ENCODE data around the gene AFDN.

The AFDN gene

DNA sequence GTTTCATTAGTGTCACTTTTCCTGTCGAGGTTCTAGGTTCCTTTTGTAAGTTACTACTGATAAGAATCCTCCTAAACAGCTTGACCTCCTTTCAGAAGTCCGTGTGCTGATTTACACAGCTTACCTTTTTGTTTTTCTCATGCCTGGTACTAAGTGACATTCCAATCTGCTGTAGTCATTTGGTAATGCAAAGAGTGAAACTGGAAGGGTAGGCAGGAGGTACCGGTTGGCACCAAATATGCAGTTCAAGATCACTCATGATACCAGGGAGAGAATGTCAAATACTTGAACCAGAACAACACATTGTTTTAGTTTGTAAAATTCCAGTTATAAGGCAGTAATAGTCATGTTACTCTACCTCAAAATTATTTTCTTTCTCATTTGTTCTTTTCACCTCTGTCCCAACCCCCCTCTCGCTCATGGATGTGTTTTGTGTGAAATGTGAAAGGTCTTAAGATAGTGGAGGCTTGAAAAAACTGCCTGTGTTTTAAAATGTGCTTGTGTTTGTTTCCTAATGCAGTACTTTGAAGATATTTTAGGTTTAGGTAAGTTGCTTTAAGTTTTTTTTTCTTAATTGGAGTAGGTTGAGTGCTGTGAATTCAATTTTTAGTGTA is 23.2 kb downstream of the AFDN start:
- Histone ChIP-seq H4K20me1 (ENCODE audit: insufficient read depth) (no peaks in the 10 kb centered on the region), H3K4me1 (ENCODE audit: low read depth, poor library complexity, severe bottlenecking) (peaks cover 64% of the 10 kb centered on the region), H3K27me3 (ENCODE audit: insufficient read depth, low read depth) (no peaks in the 10 kb centered on the region), H2AFZ (ENCODE audit: low read depth) (no peak overlapping the region), H3K27ac (peak overlapping the region; percentile 73; the same call in 1 of the 2 replicates), H3K9ac (peak overlapping the region; percentile 33; the same call in 1 of the 2 replicates), H3K4me2 (peak overlapping the region; percentile 65), H3K36me3 (ENCODE audit: insufficient read depth) (no peaks in the 10 kb centered on the region), H3K79me2 (ENCODE audit: insufficient read depth, low read depth) (peaks cover 57% of the 10 kb centered on the region), H3K4me3 (IDR thresholded peaks at IDR 0.05; ENCODE audit: insufficient read depth, low read depth, low read length) (no peak overlapping the region)
- TF ChIP-seq, protein P1, sequence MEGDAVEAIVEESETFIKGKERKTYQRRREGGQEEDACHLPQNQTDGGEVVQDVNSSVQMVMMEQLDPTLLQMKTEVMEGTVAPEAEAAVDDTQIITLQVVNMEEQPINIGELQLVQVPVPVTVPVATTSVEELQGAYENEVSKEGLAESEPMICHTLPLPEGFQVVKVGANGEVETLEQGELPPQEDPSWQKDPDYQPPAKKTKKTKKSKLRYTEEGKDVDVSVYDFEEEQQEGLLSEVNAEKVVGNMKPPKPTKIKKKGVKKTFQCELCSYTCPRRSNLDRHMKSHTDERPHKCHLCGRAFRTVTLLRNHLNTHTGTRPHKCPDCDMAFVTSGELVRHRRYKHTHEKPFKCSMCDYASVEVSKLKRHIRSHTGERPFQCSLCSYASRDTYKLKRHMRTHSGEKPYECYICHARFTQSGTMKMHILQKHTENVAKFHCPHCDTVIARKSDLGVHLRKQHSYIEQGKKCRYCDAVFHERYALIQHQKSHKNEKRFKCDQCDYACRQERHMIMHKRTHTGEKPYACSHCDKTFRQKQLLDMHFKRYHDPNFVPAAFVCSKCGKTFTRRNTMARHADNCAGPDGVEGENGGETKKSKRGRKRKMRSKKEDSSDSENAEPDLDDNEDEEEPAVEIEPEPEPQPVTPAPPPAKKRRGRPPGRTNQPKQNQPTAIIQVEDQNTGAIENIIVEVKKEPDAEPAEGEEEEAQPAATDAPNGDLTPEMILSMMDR (conservative IDR thresholded peaks at IDR 0.05; ENCODE audit: low read depth, low read length) = no peak

- H3K79me2 ChIP-seq (ENCODE audit: insufficient read depth, low read depth) = peaks cover 63% of the 10 kb centered on the region
- no peaks in the 10 kb centered on the region for H3K27me3 ChIP-seq (ENCODE audit: insufficient read depth, low read depth)
- peak overlapping the region; percentile 65 for H3K4me2 ChIP-seq
- no peak overlapping the region for H3K9ac ChIP-seq
- H4K20me1 ChIP-seq (ENCODE audit: insufficient read depth) = no peaks in the 10 kb centered on the region
- H3K27ac ChIP-seq = peak overlapping the region; percentile 73; the same call in 1 of the 2 replicates
- H3K4me3 ChIP-seq (IDR thresholded peaks at IDR 0.05; ENCODE audit: insufficient read depth, low read depth, low read length) = no peak overlapping the region
- H2AFZ ChIP-seq (ENCODE audit: low read depth) = no peak overlapping the region
- no peaks in the 10 kb centered on the region for H3K36me3 ChIP-seq (ENCODE audit: insufficient read depth)
- H3K4me1 ChIP-seq (ENCODE audit: low read depth, poor library complexity, severe bottlenecking) = peaks cover 64% of the 10 kb centered on the region
- TF ChIP-seq, protein P1 (conservative IDR thresholded peaks at IDR 0.05; ENCODE audit: low read depth, low read length) = no peak
Measured at GRCh38 chr6:167850782-167851181, 24.1 kb downstream of the AFDN start.

- Histone ChIP-seq H3K79me2 (ENCODE audit: insufficient read depth, low read depth) (peaks cover 69% of the 10 kb centered on the region), H3K27ac (no peak overlapping the region), H3K36me3 (ENCODE audit: insufficient read depth) (no peaks in the 10 kb centered on the region), H3K4me2 (peak overlapping the region; percentile 65; the same call in 1 of the 2 replicates), H3K4me3 (IDR thresholded peaks at IDR 0.05; ENCODE audit: insufficient read depth, low read depth, low read length) (no peak overlapping the region), H3K27me3 (ENCODE audit: insufficient read depth, low read depth) (no peaks in the 10 kb centered on the region), H3K9ac (no peak overlapping the region), H3K4me1 (ENCODE audit: low read depth, poor library complexity, severe bottlenecking) (peaks cover 64% of the 10 kb centered on the region), H4K20me1 (ENCODE audit: insufficient read depth) (no peaks in the 10 kb centered on the region), H2AFZ (ENCODE audit: low read depth) (no peak overlapping the region)
- TF ChIP-seq, protein P1 (conservative IDR thresholded peaks at IDR 0.05; ENCODE audit: low read depth, low read length) = no peak
Measured at GRCh38 chr6:167851370-167851952, 24.8 kb downstream of the AFDN start.

GRCh38 chr6:167855825-167856425 is 29.2 kb downstream of the AFDN start:
- no peaks in the 10 kb centered on the region for H3K27me3 ChIP-seq (ENCODE audit: insufficient read depth, low read depth)
- H3K36me3 ChIP-seq (ENCODE audit: insufficient read depth) = no peaks in the 10 kb centered on the region
- no peak overlapping the region for H3K27ac ChIP-seq
- no peak overlapping the region for H2AFZ ChIP-seq (ENCODE audit: low read depth)
- H3K4me2 ChIP-seq = no peak overlapping the region
- no peak overlapping the region for H3K9ac ChIP-seq
- H4K20me1 ChIP-seq (ENCODE audit: insufficient read depth) = no peaks in the 10 kb centered on the region
- H3K79me2 ChIP-seq (ENCODE audit: insufficient read depth, low read depth) = peaks cover 86% of the 10 kb centered on the region
- no peak overlapping the region for H3K4me3 ChIP-seq (IDR thresholded peaks at IDR 0.05; ENCODE audit: insufficient read depth, low read depth, low read length)
- peaks cover 44% of the 10 kb centered on the region for H3K4me1 ChIP-seq (ENCODE audit: low read depth, poor library complexity, severe bottlenecking)
- TF ChIP-seq, protein P1 (conservative IDR thresholded peaks at IDR 0.05; ENCODE audit: low read depth, low read length) = no peak

Measured in KMS-11 (cell line).